ENCODE results near the gene CDCA5.

DNA sequence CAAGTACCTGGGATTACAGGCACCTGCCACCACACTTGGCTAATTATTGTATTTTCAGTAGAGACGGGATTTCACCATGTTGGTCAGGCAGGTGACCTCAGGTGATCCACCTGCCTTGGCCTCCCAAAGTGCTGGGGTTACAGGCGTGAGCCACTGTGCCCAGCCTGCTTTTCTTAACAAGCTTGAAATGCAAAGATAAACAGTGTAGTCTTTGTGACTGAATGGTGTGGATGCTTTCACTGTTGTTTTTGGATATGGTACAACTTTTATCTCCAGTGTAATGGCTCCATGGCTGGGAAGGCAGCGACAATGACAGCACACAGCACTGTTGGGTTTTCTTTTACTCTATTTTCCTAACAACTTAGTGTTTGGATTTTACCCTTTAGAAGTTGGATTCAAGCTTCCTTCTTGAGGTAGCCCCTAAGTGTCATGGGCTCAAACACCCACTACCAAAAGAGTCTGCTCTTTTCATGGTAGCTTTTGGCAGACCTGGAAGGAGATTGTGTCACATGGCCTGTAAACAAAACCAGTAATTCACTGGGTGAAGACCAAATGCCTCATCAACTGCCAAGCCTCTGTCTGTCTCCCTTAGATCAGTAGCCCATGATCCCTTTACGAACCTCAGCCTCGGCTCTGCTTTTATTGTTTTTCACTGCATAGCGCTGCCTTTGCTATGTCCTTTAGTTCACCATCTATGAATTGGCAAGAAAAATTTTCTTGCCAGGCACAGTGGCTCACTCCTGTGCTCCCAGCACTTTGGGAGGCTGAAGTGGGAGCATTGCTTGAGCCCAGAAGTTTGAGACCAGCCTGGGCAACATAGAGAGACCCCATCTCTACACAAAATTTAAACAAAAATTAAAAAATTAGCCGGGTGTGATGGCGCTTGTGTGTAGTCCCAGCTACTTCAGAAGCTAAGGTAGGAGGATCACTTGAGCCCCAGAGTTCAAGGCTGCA is 18.6 kb upstream of the CDCA5 start:
- TF ChIP-seq, protein P1, sequence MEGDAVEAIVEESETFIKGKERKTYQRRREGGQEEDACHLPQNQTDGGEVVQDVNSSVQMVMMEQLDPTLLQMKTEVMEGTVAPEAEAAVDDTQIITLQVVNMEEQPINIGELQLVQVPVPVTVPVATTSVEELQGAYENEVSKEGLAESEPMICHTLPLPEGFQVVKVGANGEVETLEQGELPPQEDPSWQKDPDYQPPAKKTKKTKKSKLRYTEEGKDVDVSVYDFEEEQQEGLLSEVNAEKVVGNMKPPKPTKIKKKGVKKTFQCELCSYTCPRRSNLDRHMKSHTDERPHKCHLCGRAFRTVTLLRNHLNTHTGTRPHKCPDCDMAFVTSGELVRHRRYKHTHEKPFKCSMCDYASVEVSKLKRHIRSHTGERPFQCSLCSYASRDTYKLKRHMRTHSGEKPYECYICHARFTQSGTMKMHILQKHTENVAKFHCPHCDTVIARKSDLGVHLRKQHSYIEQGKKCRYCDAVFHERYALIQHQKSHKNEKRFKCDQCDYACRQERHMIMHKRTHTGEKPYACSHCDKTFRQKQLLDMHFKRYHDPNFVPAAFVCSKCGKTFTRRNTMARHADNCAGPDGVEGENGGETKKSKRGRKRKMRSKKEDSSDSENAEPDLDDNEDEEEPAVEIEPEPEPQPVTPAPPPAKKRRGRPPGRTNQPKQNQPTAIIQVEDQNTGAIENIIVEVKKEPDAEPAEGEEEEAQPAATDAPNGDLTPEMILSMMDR (IDR thresholded peaks at IDR 0.05; ENCODE audit: low read length) = no peak
- TF ChIP-seq EZH2 (IDR thresholded peaks at IDR 0.05; ENCODE audit: borderline replicate concordance, low read length) = no peak

Measured in OCI-LY1 (cell line).